GM21526 (cell line): ENCODE results near the gene TSHZ2.

Source experiments
- ATAC-seq: cut with Tn5 transposase; IDR thresholded peaks from one replicate; pipeline ENCODE4 v1.9.1; 2021; ENCODE audit warnings: moderate library complexity; ENCODE audit not compliant: unreplicated experiment, low FRiP score

The TSHZ2 gene

GRCh38 chr20:53122853-53123252, 150.7 kb downstream of the TSHZ2 start:
- no peak for ATAC-seq

GRCh38 chr20:53124075-53124551, 152.0 kb downstream of the TSHZ2 start:
- no peak for ATAC-seq

DNA sequence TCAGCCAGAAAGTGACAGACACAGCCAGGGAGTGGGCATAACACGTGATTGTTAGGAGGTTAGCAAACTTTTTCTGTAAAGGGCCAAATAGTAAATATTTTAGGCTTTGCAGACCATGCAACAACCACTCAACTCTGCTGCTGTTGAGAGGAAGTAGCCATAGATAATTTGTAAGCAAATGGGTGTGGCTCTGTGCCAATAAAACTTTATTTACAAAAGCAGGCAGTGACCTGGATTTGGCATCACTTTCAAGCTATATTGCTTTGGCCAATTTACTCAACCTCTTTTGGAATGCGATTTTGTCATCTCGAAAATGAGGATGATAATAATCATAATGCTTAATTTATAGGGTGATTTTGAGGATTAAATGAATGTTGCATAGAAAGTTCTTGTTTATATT, 152.6 kb downstream of the TSHZ2 start:
- ATAC-seq = no peak

DNA sequence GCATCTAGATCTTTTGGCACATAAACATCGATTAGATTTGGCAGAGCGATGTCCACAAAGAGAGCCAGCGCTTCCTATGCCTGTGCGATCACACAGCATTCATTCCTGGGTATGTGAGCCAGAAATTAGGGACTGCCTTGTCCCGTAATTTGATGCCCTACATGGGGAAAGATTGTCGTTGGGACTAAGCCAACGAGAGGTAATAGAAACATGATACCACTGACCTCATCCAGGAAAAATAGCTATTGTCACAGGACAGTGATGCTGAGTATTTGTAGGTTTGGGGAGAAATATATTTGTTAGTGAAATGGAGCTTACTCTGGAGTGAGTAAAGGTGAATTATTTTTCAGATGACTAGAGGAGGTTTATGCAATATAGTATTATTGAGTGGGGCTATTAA, 154.0 kb downstream of the TSHZ2 start:
- ATAC-seq = no peak

DNA sequence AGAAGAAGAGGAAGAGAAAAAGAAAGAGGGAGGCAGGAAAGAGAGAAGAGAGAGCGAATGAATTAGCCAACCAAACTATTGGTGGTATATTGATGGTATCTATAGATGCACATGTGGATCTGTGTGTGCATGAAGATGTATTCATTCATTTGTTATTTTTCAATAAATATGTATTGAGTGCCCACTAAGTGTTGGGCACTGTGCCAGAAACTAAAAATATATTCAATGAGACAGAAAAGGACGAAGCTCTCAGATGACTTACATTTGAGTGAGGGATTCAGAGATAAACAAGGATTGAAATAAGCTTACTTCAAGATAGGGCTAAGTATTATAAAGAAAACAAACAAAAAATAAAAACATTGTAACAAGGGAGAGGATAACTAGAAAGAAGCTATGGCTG, 154.9 kb downstream of the TSHZ2 start:
- no peak for ATAC-seq

- no peak for ATAC-seq
Observed at GRCh38 chr20:53128004-53128403, 155.8 kb downstream of the TSHZ2 start.

DNA sequence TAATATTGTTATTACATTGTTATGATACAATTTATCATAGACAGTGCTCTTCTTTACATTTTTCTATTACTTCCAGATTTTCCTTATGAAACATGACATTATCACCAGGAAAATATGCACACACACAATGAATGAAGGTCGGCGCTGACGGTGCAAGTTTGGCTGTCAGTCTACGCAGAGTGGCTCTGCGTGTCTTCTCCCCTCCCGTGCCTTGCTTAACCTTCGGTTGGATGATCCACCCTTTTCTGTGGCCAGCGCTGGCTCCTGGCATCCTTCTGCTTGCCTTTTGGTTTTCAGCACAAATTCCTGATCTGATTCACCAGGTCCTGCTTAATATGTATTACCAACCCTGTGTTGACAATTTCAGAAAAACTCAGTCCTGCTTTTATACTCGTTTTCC, 157.4 kb downstream of the TSHZ2 start:
- no peak for ATAC-seq

DNA sequence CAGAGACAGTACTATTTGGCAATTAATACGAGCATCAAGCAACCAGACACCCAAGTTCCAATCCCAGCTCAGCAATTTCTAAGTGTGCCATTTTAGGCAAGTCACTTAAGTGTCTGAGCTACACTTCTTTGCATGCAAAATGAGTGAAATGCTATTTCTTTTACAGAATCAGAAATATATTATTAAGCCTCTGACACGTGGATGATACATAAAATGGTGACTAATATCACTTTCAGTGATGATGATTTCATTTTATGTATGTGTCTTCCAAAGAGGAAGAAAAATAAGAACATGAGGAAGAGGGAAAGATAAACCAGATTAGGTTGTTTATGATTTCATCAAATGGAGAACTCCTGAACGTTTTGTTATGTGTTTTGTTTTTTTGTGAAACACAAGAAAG, 158.6 kb downstream of the TSHZ2 start:
- no peak for ATAC-seq

DNA sequence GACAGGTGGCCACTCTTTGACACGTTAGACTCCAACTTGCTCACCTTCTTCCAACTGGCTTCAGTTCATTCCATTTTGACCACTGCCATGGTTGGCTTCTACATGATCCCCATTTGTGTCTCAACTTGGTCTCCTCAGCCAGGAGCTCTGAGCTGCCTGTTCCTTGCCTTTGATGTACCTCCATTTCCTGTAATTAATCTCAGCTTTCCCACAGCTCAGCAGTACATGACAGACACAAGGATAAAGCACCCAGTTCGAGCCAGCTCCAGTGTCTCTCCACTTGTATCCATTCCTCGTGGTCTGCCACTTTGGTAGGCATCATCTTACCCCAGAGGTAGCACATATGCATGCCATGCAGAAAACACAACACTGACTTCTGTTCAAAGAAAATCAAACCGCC, 161.0 kb downstream of the TSHZ2 start:
- no peak for ATAC-seq

- ATAC-seq = no peak
Observed at GRCh38 chr20:53133628-53134027, 161.5 kb downstream of the TSHZ2 start.

GRCh38 chr20:53136473-53136872, 164.3 kb downstream of the TSHZ2 start:
- ATAC-seq = no peak

- peak; percentile 98 for ATAC-seq
Observed at GRCh38 chr20:53138454-53139262, 166.5 kb downstream of the TSHZ2 start.

DNA sequence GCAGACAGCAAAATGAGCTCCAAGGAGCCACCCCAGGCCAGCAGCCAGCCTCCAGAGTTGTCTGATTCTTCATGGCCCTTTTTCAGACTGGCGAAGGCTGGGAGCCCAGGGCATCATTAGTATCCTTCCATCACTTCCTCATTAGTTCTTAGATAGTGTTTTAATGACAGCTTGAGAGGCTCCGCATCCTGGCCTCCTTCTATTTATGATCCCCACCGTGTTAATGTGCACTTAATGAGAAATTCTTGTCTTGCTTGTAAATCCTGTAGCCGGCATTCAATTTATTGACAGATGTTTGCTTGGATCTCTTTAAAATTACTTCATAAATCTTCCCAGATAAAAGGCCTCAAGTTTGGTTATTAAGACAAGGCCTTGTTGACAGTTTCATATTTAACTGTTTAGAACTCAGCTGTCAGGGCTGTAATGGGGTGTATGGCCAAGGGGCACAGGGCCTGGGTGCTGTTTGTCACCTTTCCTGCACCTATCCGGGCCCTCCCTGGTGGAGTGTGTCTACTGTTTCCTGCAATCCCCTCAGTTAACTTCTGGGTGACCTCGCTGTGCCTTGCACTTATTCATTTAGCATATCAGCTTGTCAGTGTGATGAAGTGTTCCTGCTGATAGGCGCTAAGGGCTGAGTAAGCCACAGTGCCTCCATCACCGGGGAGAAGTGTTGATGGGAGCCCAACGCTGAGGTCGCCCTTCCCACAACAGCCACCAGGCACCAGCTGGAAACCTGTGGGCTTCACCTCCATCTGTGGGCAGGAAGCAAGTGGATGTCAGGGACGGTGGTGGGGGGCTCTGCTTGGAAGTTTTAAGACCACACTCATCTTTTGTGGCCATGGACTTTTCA, 169.3 kb downstream of the TSHZ2 start:
- ATAC-seq = no peak

- no peak for ATAC-seq
Observed at GRCh38 chr20:53142225-53143127, 170.3 kb downstream of the TSHZ2 start.

- peak; percentile 65 for ATAC-seq
Observed at GRCh38 chr20:53146201-53146891, 174.2 kb downstream of the TSHZ2 start.

DNA sequence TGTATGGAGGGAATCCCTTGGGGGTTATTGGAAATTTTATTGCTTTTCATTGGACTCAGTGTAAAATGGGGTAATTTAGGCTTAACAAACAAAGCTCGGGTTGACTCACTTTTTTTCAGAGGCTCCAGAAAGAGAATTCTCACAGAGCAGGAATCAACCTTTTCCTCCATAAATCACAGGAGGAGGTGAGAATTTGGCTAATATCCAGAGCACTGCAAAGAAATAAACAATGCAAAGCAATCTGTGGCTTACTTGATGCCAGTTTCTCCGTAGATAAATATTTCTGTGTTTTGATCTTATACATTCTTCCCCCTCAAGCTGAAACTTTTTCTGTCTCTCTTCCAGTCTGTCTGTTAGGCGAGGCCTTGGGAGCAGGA, 176.6 kb downstream of the TSHZ2 start:
- no peak for ATAC-seq

- ATAC-seq = no peak
Observed at GRCh38 chr20:53149148-53149889, 177.2 kb downstream of the TSHZ2 start.

DNA sequence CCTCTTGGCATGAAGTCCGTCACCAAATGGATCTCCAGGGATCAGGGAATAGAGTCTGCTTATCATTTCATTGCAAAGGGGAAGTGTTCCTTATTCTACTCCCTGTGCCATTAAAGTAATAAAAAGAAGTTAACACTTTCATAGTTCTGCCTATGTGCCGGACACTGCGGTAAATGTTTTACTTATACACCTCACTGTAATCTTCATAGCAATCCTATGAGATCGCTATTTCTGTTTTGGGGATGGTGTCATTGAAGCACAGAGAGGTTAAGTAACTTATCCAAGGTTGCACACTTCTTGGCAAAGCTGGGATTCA, 177.7 kb downstream of the TSHZ2 start:
- ATAC-seq = no peak

DNA sequence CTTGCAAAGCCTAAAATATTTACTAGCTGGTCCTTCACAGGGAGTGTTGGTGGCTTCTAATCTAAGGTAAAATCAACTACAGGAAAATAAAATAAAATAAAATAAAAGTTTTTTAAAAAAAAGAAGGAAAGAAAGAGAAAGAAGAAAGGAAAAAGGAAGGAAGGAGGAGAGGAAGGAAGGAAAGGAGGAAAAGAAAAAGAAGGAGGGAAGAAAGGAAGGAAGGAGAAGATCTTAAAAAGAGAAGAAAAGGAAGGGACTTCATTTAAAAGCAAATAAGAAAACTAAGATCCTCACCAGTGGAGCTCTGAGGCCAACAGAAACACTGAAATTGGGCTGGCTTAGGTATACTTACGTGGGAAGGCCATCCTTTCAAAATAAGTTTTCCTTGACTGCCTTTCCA, 178.4 kb downstream of the TSHZ2 start:
- no peak for ATAC-seq

- ATAC-seq = no peak
Observed at GRCh38 chr20:53152228-53152627, 180.1 kb downstream of the TSHZ2 start.
